RWPE1 (cell line): ENCODE results near the gene S100A14.

ENCODE experiments used
- CTCF ChIA-PET: fragments of 350-600 bp; sonication (Branson Sonifier 250); formaldehyde crosslinking; extraction: SDS; loops from one replicate; lab custom pipeline; 2021; lab: Yijun Ruan, JAX
- POLR2A ChIA-PET: fragments of 400-600 bp; formaldehyde crosslinking; extraction: SDS; loops from one replicate; lab custom pipeline; 2020; ENCODE audit warnings: antibody characterized with exemption; ENCODE audit not compliant: low non-redundant PET; lab: Yijun Ruan, JAX
- DNase-seq: peaks from one replicate; pipeline ENCODE4 v3.0.0; 2012; ENCODE audit warnings: low spot score
- H3K27ac ChIP-seq: fragments of 450-650 bp; 2 replicates; pipeline ENCODE4 v1.5.1; 2017
- TF ChIP-seq, protein P1 (sequence below): fragments of 450-650 bp; conservative IDR thresholded peaks from 2 replicates; pipeline ENCODE4 v1.5.1; 2017; ENCODE audit warnings: low read depth, mild to moderate bottlenecking

The S100A14 gene

DNA sequence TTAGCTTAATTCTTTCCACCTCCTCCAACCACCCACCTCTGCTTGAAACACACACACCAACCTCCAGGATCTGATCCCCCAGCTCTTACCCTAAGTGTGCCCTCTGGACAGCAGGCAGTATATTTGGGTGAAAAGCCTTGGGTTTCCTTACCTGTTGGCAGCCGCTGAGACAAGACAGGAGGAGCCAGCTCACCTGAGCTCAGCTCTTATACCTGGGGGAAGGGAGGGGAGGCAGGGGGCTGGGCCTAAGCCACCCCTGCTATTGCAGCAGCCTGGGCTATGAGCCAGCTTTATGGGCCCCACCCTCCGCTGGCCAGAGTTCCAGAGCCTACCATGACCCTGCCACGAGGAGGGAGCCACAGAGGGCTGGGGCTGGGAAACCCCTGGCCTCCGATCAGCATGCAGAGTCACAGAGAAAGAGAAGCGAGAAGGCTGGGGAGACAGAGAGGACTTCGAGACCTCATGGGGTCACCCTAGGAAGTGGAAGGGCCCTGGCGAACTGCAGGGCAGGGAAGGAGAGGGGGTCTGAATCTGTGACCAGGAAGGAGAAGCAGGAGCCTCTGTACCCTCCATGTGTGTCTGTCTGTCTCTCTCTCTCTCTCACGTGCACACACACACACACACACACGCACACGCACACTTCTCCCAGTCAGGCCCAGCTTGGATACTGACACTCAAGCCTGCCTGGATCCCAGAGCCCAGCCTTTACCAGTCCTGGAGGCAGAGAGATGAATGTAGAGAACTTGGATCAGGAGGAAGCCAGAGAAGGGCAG lies at the start of gene S100A14:
Gene S100A14, minus strand, starts transcription at position 182 of the 773 bp plus-strand sequence. CDS start 467 bp downstream, outside the sequence.
- peak within 1 kb of the TSS; percentile 99 for H3K27ac ChIP-seq

GRCh38 chr1:153663211-153663610 lies 47.1 kb upstream of the S100A14 start:
- ChIA-PET POLR2A (no interaction called here), CTCF (interaction anchor here (0.6 kb wide), 1 partner anchor 29 kb away, joined by 5 read pairs; the partner anchor contains the start of gene CHTOP)
- TF ChIP-seq, protein P1, sequence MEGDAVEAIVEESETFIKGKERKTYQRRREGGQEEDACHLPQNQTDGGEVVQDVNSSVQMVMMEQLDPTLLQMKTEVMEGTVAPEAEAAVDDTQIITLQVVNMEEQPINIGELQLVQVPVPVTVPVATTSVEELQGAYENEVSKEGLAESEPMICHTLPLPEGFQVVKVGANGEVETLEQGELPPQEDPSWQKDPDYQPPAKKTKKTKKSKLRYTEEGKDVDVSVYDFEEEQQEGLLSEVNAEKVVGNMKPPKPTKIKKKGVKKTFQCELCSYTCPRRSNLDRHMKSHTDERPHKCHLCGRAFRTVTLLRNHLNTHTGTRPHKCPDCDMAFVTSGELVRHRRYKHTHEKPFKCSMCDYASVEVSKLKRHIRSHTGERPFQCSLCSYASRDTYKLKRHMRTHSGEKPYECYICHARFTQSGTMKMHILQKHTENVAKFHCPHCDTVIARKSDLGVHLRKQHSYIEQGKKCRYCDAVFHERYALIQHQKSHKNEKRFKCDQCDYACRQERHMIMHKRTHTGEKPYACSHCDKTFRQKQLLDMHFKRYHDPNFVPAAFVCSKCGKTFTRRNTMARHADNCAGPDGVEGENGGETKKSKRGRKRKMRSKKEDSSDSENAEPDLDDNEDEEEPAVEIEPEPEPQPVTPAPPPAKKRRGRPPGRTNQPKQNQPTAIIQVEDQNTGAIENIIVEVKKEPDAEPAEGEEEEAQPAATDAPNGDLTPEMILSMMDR, result no peak
- H3K27ac ChIP-seq, result no peak overlapping the region; the same call in 1 of the 2 replicates
- DNase-seq, result no peak

More for the DNA sequence above, at the start of gene S100A14:
- ChIA-PET CTCF (interaction anchor here (0.6 to 1.5 kb wide), 8 partner anchors 8 to 344 kb away, joined by 3 to 9 read pairs (median 3); partner anchors contain the start of gene S100A1), POLR2A (interaction anchor here (0.8 to 7.6 kb wide), 3 partner anchors 9 to 17 kb away, joined by 3 to 56 read pairs (median 14); partner anchors contain the start of genes CHTOP, S100A1 and S100A13)
- DNase-seq, result peak; percentile 92
- TF ChIP-seq, protein P1, result no peak

DNA sequence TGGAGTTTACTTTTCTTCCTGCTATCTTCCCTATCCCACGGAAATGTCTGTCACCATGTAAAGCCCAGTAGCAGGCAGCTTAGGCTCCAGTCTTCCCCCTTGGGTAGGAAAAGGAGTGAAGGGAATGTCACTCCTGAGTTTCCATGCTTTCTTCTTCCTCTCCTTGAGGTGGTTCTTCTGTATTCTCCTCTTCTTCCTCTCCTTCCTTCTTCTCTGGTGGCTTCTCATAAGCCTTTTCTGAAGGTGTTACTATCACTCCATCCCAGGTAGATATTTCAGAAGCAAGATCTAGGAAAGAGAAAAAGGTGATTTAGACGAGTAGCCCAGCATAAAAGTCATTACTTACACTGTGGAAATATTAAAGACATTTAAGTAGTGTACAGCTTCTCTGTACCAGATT lies 46.1 kb upstream of the S100A14 start:
- POLR2A ChIA-PET, result no interaction called here
- TF ChIP-seq, protein P1, result no peak
- no peak overlapping the region for H3K27ac ChIP-seq
- DNase-seq, result no peak
- CTCF ChIA-PET, result no interaction called here

DNA sequence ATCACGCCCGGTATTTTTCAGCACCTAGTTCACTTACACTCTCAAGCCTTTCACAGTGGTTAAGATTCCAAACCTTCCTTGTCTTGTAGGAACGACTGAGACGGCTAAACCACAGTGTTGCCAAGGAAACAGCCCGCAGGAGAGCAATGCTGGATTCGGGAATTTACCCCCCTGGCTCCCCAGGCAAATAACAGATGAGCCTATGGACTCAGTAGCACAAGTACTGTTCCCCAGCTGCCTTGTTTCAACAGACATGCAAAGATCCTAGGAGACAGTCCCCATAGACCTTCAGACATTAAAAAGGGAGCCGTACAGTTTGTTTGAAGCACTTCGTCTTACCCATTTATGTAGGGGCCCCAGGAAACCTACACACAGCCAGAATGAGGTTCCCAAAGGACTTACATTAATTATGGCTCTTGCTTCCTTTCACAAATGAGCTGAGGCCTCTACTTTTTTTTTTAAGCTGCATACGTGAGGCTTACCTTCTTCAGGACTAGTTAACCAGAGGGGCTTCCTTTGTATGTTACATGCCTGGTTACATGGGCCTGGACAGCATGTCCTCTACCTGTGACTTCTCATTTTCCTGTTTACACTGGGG lies 45.1 kb upstream of the S100A14 start:
- H3K27ac ChIP-seq, result peak overlapping the region; percentile 88
- POLR2A ChIA-PET, result no interaction called here
- CTCF ChIA-PET, result no interaction called here
- DNase-seq, result no peak
- TF ChIP-seq, protein P1, result no peak

DNA sequence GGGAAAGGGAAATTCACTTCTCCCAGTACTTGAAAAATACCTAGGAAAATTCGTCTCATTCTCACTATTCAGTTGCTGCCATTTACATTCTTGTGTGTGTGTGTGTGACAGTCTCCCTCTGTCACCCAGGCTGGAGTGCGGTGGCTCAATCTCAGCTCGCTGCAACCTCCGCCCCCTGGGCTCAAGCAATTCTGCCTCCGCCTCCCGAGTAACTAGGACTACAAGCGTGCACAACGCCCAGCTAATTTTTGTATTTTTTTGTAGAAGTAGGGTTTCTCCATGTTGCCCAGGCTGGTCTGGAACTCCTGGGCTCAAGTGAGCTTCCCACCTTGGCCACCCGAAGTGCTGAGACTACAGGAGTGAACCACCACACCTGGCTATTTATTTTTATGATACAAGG lies 43.5 kb upstream of the S100A14 start:
- TF ChIP-seq, protein P1, result no peak
- DNase-seq, result no peak
- ChIA-PET POLR2A (interaction anchor here (0.9 kb wide), 1 partner anchor 26 kb away, joined by 4 read pairs; the partner anchor contains the start of gene CHTOP), CTCF (interaction anchor here (0.6 kb wide), 1 partner anchor 95 kb away, joined by 3 read pairs; no protein-coding TSS in a partner anchor)
- H3K27ac ChIP-seq, result peak overlapping the region; percentile 88

GRCh38 chr1:153659175-153659534 lies 43.0 kb upstream of the S100A14 start:
- CTCF ChIA-PET, result interaction anchor here (0.6 kb wide), 1 partner anchor 95 kb away, joined by 3 read pairs; no protein-coding TSS in a partner anchor
- peak overlapping the region; percentile 88 for H3K27ac ChIP-seq
- no peak for DNase-seq
- POLR2A ChIA-PET, result interaction anchor here (0.9 kb wide), 1 partner anchor 25 kb away, joined by 4 read pairs; the partner anchor contains the start of gene CHTOP
- TF ChIP-seq, protein P1, result no peak
